HEK293 (cell line): ENCODE measurements around the gene ZNF554.
A peak's percentile ranks its signal among the peaks of the same experiment; 100 is the strongest.

Experiments used
- CTCF ChIA-PET: fragments of 350-600 bp; formaldehyde crosslinking; extraction: SDS; loops from one replicate; lab custom pipeline; 2021; ENCODE audit warnings: antibody characterized with exemption; lab: Yijun Ruan, JAX
- POLR2A ChIA-PET: fragments of 300-600 bp; formaldehyde crosslinking; extraction: SDS; loops from one replicate; lab custom pipeline; 2020; ENCODE audit warnings: antibody characterized with exemption, inconsistent platforms; lab: Yijun Ruan, JAX
- H3K27ac ChIP-seq: fragments of 200-500 bp; sonication (Bioruptor generic); 2 replicates; pipeline ENCODE4 v1.5.1; 2014; ENCODE audit warnings: low read depth, low read length, control low read depth, inconsistent platforms; ENCODE audit errors: extremely low read depth
- H3K36me3 ChIP-seq, 2 experiments: fragments of 200-500 bp in 1 of 2; sonication (Bioruptor generic) in 1 of 2; 1 replicate in 1 of 2; 2 replicates in 1 of 2; pipeline ENCODE4 v1.5.1; 2014 to 2017; ENCODE audit warnings: inconsistent platforms in 2 of 2, low read length in 2 of 2; ENCODE audit not compliant: control insufficient read depth in 2 of 2, insufficient read depth in 1 of 2
- H3K4me1 ChIP-seq: fragments of 200-500 bp; sonication (Bioruptor generic); 2 replicates; pipeline ENCODE4 v1.5.1; 2014; ENCODE audit warnings: mild to moderate bottlenecking, low read length, inconsistent platforms; ENCODE audit not compliant: control insufficient read depth, insufficient read depth
- H3K4me3 ChIP-seq: 2 replicates; pipeline ENCODE4 v1.5.1; 2011; ENCODE audit warnings: low read depth, mild to moderate bottlenecking, control low read depth, low read length, moderate library complexity
- H3K9me3 ChIP-seq: fragments of 200-500 bp; sonication (Bioruptor generic); 2 replicates; pipeline ENCODE4 v1.5.1; 2014; ENCODE audit warnings: low read depth, low read length, inconsistent platforms; ENCODE audit not compliant: control insufficient read depth, insufficient read depth
- BCL11B ChIP-seq: fragments of 450-650 bp; formaldehyde crosslinking; IDR thresholded peaks from 2 replicates; pipeline ENCODE4 v1.5.1; 2016; ENCODE audit warnings: low read depth, missing biosample characterization, missing genetic modification characterization
- SP2 ChIP-seq: fragments of 450-650 bp; formaldehyde crosslinking; IDR thresholded peaks from 2 replicates; pipeline ENCODE4 v1.5.1; 2016; ENCODE audit warnings: missing biosample characterization, missing genetic modification characterization
- ZBTB44 ChIP-seq: fragments of 450-650 bp; IDR thresholded peaks from 2 replicates; pipeline ENCODE4 v1.5.1; 2018; ENCODE audit warnings: missing biosample characterization, mild to moderate bottlenecking, missing genetic modification characterization
- ZFHX2 ChIP-seq: fragments of 450-650 bp; formaldehyde crosslinking; conservative IDR thresholded peaks from 2 replicates; pipeline ENCODE4 v1.5.1; 2016; ENCODE audit warnings: missing biosample characterization, missing genetic modification characterization
- ZNF10 ChIP-seq: fragments of 450-650 bp; formaldehyde crosslinking; IDR thresholded peaks from 2 replicates; pipeline ENCODE4 v1.5.1; 2017; ENCODE audit warnings: missing biosample characterization, missing genetic modification characterization
- ZNF169 ChIP-seq: fragments of 450-650 bp; formaldehyde crosslinking; IDR thresholded peaks from 2 replicates; pipeline ENCODE4 v1.5.1; 2016; ENCODE audit warnings: missing biosample characterization, missing genetic modification characterization
- ZNF223 ChIP-seq: fragments of 450-650 bp; formaldehyde crosslinking; IDR thresholded peaks from 2 replicates; pipeline ENCODE4 v1.5.1; 2016; ENCODE audit warnings: missing biosample characterization, missing genetic modification characterization
- ZNF26 ChIP-seq: fragments of 450-650 bp; formaldehyde crosslinking; IDR thresholded peaks from 2 replicates; pipeline ENCODE4 v1.5.1; 2016; ENCODE audit warnings: missing biosample characterization, missing genetic modification characterization
- ZNF266 ChIP-seq: fragments of 450-650 bp; formaldehyde crosslinking; IDR thresholded peaks from 2 replicates; pipeline ENCODE4 v1.5.1; 2016; ENCODE audit warnings: missing biosample characterization, missing genetic modification characterization, low read depth
- ZNF292 ChIP-seq: fragments of 450-650 bp; formaldehyde crosslinking; IDR thresholded peaks from 2 replicates; pipeline ENCODE4 v1.5.1; 2016; ENCODE audit warnings: low read depth, missing biosample characterization, missing genetic modification characterization, borderline replicate concordance
- ZNF324 ChIP-seq: fragments of 450-650 bp; formaldehyde crosslinking; IDR thresholded peaks from 2 replicates; pipeline ENCODE4 v1.5.1; 2016; ENCODE audit warnings: missing biosample characterization, missing genetic modification characterization
- ZNF521 ChIP-seq: fragments of 450-650 bp; formaldehyde crosslinking; IDR thresholded peaks from 2 replicates; pipeline ENCODE4 v1.5.1; 2017; ENCODE audit warnings: missing biosample characterization, mild to moderate bottlenecking, missing genetic modification characterization
- ZNF596 ChIP-seq: fragments of 450-650 bp; IDR thresholded peaks from 2 replicates; pipeline ENCODE4 v1.5.0; 2018; ENCODE audit warnings: missing biosample characterization, mild to moderate bottlenecking, missing genetic modification characterization, moderate library complexity
- ZNF610 ChIP-seq: fragments of 450-650 bp; formaldehyde crosslinking; IDR thresholded peaks from 2 replicates; pipeline ENCODE4 v1.5.1; 2016; ENCODE audit warnings: missing biosample characterization, missing genetic modification characterization, borderline replicate concordance
- ZNF785 ChIP-seq: fragments of 450-650 bp; formaldehyde crosslinking; IDR thresholded peaks from 2 replicates; pipeline ENCODE4 v1.5.1; 2016; ENCODE audit warnings: missing biosample characterization, missing genetic modification characterization
- ZSCAN4 ChIP-seq: fragments of 450-650 bp; formaldehyde crosslinking; IDR thresholded peaks from 2 replicates; pipeline ENCODE4 v1.5.1; 2017; ENCODE audit warnings: missing biosample characterization, missing genetic modification characterization
- TF ChIP-seq, protein P1 (sequence below): fragments of 450-650 bp; formaldehyde crosslinking; IDR thresholded peaks from 2 replicates; pipeline ENCODE4 v1.5.1; 2016; ENCODE audit warnings: missing biosample characterization, missing genetic modification characterization
- TF ChIP-seq, protein P2 (sequence below): fragments of 450-650 bp; formaldehyde crosslinking; IDR thresholded peaks from 2 replicates; pipeline ENCODE4 v1.5.1; 2016; ENCODE audit warnings: missing biosample characterization, missing genetic modification characterization, borderline replicate concordance

The ZNF554 gene

GRCh38 chr19:2807379-2808128, 12.1 kb upstream of the ZNF554 start:
- CTCF ChIA-PET = interaction anchor here (1.0 kb wide), 1 partner anchor 12 kb away, joined by 5 read pairs; no protein-coding TSS in a partner anchor
- no peak overlapping the region for H3K27ac ChIP-seq
- H3K9me3 ChIP-seq = no peaks in the 10 kb centered on the region
- no peaks in the 10 kb centered on the region for H3K4me1 ChIP-seq
- TF ChIP-seq SP2 (tag by site-specific recombination) (no peak), ZNF785 (tag by site-specific recombination) (no peak), ZNF324 (tag by site-specific recombination) (no peak), ZNF596 (tag by site-specific recombination) (no peak), ZNF521 (no peak)
- TF ChIP-seq, protein P1, sequence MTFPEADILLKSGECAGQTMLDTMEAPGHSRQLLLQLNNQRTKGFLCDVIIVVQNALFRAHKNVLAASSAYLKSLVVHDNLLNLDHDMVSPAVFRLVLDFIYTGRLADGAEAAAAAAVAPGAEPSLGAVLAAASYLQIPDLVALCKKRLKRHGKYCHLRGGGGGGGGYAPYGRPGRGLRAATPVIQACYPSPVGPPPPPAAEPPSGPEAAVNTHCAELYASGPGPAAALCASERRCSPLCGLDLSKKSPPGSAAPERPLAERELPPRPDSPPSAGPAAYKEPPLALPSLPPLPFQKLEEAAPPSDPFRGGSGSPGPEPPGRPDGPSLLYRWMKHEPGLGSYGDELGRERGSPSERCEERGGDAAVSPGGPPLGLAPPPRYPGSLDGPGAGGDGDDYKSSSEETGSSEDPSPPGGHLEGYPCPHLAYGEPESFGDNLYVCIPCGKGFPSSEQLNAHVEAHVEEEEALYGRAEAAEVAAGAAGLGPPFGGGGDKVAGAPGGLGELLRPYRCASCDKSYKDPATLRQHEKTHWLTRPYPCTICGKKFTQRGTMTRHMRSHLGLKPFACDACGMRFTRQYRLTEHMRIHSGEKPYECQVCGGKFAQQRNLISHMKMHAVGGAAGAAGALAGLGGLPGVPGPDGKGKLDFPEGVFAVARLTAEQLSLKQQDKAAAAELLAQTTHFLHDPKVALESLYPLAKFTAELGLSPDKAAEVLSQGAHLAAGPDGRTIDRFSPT (tag by site-specific recombination) = 0 out of 2 replicates have a peak, but pooled peaks have one; percentile 16
- TF ChIP-seq, all 188 proteins: peak for 1
- Histone ChIP-seq H3K4me3 (no peak overlapping the region), H3K36me3 (peaks cover 0 to 98% of the 10 kb centered on the region in 2 experiments; a peak in 2 of 3 replicates)
- POLR2A ChIA-PET = no interaction called here

GRCh38 chr19:2808129-2808941, 11.3 kb upstream of the ZNF554 start:
- Histone ChIP-seq H3K4me1 (no peaks in the 10 kb centered on the region), H3K9me3 (no peaks in the 10 kb centered on the region), H3K27ac (no peak overlapping the region), H3K36me3 (peaks cover 0 to 98% of the 10 kb centered on the region in 2 experiments; a peak in 1 of 3 replicates), H3K4me3 (no peak overlapping the region)
- POLR2A ChIA-PET = no interaction called here
- CTCF ChIA-PET = no interaction called here
- TF ChIP-seq ZNF292 (tag by site-specific recombination) (no peak), ZNF26 (tag by site-specific recombination) (no peak), ZNF266 (no peak), ZNF223 (tag by site-specific recombination) (no peak), ZNF785 (tag by site-specific recombination) (no peak), BCL11B (no peak), ZSCAN4 (tag by site-specific recombination) (no peak), ZNF10 (tag by site-specific recombination) (no peak), ZBTB44 (tag by site-specific recombination) (no peak), ZFHX2 (no peak), ZNF169 (no peak), ZNF610 (tag by site-specific recombination) (no peak)
- TF ChIP-seq, protein P2, sequence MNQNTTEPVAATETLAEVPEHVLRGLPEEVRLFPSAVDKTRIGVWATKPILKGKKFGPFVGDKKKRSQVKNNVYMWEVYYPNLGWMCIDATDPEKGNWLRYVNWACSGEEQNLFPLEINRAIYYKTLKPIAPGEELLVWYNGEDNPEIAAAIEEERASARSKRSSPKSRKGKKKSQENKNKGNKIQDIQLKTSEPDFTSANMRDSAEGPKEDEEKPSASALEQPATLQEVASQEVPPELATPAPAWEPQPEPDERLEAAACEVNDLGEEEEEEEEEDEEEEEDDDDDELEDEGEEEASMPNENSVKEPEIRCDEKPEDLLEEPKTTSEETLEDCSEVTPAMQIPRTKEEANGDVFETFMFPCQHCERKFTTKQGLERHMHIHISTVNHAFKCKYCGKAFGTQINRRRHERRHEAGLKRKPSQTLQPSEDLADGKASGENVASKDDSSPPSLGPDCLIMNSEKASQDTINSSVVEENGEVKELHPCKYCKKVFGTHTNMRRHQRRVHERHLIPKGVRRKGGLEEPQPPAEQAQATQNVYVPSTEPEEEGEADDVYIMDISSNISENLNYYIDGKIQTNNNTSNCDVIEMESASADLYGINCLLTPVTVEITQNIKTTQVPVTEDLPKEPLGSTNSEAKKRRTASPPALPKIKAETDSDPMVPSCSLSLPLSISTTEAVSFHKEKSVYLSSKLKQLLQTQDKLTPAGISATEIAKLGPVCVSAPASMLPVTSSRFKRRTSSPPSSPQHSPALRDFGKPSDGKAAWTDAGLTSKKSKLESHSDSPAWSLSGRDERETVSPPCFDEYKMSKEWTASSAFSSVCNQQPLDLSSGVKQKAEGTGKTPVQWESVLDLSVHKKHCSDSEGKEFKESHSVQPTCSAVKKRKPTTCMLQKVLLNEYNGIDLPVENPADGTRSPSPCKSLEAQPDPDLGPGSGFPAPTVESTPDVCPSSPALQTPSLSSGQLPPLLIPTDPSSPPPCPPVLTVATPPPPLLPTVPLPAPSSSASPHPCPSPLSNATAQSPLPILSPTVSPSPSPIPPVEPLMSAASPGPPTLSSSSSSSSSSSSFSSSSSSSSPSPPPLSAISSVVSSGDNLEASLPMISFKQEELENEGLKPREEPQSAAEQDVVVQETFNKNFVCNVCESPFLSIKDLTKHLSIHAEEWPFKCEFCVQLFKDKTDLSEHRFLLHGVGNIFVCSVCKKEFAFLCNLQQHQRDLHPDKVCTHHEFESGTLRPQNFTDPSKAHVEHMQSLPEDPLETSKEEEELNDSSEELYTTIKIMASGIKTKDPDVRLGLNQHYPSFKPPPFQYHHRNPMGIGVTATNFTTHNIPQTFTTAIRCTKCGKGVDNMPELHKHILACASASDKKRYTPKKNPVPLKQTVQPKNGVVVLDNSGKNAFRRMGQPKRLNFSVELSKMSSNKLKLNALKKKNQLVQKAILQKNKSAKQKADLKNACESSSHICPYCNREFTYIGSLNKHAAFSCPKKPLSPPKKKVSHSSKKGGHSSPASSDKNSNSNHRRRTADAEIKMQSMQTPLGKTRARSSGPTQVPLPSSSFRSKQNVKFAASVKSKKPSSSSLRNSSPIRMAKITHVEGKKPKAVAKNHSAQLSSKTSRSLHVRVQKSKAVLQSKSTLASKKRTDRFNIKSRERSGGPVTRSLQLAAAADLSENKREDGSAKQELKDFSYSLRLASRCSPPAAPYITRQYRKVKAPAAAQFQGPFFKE (tag by site-specific recombination) = no peak
